GM21576 (cell line): ENCODE results near the gene SERPINE2.

Source experiments
- ATAC-seq: cut with Tn5 transposase; IDR thresholded peaks from one replicate; pipeline ENCODE4 v1.9.1; 2021; ENCODE audit warnings: mild to moderate bottlenecking, moderate library complexity; ENCODE audit not compliant: unreplicated experiment

The SERPINE2 gene

DNA sequence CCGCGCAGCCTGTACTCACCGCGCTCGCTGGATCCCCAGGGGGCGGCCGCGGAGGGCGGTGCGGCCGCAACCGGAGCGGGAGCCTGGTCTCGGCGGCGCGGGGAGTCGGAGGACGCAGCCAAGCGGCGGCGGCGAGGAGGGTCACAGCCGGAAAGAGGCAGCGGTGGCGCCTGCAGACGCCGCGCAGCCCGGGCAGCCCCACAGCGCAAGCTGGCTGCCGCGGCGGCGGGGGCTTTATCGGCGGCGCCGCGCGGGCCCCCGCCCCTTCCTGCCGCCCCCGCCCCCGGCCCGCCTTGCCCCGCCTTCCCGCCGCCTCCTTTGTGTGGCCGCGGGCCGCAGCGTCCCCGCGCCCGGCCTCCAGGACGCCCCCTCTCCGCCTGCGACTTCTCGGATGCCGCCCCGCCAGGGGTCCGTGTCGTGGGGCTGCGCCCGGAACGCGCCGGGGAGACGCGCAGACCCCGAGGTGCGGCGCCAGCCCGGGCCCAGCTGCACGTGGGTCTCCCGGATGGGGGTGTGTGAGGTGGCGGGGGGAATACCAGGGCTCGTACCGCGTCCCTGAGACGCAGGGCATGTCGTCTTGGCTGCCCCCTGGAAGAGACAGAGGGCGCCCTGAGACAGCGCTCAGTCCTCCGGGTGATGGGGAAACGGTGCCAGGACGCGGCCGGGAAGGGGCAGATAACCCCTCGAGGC is at the start of gene SERPINE2:
Gene SERPINE2, minus strand, starts transcription at position 207 of the 690 bp plus-strand sequence. CDS start 37,386 bp downstream, outside the sequence.
- ATAC-seq: peak; percentile 65

GRCh38 chr2:224086226-224086914 is 47.3 kb upstream of the SERPINE2 start:
- no peak for ATAC-seq

- ATAC-seq: no peak
Observed at GRCh38 chr2:224085811-224086210, 46.7 kb upstream of the SERPINE2 start.

GRCh38 chr2:224085246-224085645 is 46.2 kb upstream of the SERPINE2 start:
- ATAC-seq: no peak

- no peak for ATAC-seq
Observed at GRCh38 chr2:224084266-224084892, 45.3 kb upstream of the SERPINE2 start.

GRCh38 chr2:224083638-224084037 is 44.6 kb upstream of the SERPINE2 start:
- ATAC-seq: no peak

DNA sequence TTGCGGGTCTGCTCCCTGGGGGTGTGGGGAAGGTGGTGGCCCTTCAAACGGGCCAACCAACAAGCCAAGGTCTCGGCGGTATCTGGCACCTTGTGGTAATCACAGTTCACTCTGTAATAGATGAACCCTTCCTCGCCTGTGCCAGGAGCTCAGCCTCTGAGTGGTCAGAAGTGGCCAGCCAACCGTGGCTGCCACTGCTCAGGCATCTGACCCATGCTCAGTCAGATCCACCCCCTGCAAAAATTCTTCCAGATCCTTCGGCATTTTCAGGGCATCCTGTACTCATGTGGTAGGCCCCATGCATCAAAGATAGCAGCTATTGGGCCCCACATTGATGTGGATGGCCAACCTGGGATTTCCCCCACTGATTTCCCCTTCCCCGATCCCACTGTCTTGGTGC is 39.6 kb upstream of the SERPINE2 start:
- ATAC-seq: no peak

DNA sequence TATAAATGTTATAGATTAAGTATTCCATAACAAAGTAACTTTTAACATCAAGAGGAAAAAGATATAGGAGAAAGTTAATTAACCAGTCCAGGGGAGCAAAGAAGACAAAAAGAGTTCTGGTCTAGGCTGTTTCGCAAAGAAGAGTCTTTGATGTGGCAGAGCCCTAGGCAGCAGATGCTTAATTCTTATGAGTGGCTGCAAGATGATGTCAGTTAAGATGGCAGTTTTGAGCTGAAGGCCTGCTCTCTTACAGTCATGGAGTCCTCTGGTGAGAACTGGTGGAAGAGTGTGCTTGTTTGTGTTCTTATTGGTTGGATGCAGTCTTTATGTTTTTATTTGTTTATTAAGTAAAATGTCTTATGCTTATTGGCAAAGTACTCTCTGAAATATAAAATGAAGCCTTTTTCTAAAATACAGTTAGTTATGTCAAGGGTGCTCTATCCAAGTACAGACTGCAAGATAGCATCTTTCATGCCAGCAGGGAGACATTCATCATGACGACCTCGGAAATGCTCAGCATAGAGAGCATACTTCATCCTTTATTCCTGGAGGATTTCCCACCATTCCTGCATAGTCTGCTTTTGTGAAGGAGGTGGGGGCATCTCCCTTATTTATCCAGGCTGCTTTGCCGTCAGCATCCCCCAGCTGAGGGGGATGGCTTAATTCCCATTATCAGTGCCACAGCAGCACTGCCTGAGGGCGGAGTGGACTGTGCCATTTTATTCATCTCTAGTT is 38.9 kb upstream of the SERPINE2 start:
- ATAC-seq: no peak

DNA sequence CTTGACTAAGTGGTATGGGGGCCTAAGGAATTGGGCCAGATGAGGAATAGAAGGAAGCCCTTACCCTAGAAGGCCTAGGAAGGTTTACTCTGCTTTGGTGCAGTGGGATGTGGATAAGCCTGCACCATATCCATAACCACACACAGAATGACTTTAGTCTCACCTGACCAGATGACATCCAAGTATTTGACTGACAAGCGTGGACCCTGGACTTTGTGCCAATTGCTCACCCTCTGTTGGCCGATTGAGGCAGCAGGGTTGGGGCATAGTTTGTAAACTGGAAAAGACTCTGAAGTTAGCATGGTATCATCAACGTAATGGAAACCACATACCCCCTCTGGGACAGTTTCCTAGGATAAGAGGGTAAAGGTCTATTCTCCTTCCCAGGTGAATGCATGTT is 36.5 kb upstream of the SERPINE2 start:
- ATAC-seq: no peak

GRCh38 chr2:224073676-224074075 is 34.6 kb upstream of the SERPINE2 start:
- ATAC-seq: no peak

DNA sequence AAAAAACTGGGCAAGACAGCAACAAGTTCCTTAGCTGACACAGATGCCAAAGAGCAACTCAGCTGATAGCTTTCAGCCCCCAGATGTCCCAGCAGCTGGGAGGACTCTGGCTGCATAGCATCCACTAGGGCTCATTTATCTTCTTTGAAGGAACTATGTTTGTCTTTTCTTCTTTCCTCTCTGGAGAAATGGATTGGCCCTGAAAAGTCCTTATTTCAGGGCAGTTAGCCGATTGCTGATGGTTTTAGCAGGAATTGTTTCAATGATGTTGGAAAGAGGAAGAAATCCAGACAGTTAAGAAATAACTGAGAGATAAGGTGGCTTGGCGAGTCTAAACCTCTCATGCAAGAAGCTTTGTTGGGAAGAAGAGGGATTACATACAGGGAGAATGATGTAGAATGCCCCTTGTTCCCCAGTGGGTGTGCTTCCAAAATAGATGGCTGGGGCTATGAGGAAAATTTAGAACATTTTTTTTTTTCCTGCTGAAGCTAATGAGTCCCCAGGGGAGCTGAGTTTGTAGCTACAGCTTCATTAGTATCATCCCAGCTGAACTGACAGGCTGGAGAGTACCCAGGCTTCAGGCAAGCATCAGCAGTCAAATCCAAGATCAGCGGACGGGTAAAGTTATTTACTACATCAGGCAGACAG is 33.6 kb upstream of the SERPINE2 start:
- ATAC-seq: no peak

DNA sequence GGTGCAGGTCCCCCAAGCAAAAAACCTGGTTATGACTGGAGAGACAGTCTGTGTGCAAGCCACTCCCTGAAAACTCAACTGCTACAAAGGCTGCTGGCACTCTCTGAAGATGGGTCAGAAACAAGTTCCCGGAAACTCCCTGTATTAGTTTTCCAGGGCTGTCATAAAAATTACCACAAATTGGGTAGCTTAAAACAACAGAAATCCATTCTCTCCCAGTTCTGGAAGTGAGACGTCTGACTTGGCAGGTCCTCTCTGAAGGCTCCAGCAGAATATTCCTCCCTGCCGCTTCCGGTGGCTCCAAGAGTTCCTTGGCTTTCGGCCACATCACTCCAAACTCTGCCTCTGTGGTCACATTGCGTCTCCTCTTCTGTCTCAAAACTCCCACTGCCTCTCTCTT is 30.1 kb upstream of the SERPINE2 start:
- ATAC-seq: no peak

- no peak for ATAC-seq
Observed at GRCh38 chr2:224063298-224063648, 24.2 kb upstream of the SERPINE2 start.

GRCh38 chr2:224062481-224063297 is 23.6 kb upstream of the SERPINE2 start:
- ATAC-seq: no peak

GRCh38 chr2:224060783-224061482 is 21.8 kb upstream of the SERPINE2 start:
- no peak for ATAC-seq

GRCh38 chr2:224059178-224059577 is 20.1 kb upstream of the SERPINE2 start:
- ATAC-seq: no peak

DNA sequence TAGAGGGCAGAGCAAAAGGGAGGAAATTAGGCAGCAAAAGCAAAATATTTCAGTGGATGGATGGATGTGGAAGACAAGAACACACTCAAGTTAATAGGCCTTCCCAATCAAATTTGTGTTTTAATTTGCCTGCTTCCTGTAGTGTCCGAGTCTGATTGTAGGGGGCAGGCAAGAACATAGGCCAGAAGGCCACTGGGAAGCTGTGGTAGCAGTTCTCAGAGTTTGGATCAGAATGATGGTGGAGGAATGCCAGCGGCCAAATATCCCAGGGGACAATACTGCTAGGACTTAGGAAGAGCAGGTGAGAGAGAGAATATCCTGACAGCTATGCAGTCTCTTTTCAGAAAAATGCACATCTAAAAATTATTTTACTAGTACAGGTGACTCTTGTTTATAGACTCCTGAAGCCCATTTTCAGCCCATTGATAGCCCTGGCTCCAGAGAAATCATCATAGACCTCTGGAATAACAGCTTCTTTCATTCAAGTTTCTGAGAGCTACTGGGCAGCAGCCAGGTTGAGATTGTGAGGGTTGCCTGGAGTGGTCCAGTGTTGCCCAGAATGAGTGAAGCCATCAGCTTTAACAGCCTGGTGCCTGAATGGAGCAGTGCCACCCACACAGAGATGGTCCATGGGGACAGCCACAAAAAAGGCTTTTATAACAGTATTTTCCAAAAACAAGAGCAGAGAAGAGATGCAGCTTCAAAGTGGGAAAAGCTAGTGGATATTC is 19.1 kb upstream of the SERPINE2 start:
- no peak for ATAC-seq

DNA sequence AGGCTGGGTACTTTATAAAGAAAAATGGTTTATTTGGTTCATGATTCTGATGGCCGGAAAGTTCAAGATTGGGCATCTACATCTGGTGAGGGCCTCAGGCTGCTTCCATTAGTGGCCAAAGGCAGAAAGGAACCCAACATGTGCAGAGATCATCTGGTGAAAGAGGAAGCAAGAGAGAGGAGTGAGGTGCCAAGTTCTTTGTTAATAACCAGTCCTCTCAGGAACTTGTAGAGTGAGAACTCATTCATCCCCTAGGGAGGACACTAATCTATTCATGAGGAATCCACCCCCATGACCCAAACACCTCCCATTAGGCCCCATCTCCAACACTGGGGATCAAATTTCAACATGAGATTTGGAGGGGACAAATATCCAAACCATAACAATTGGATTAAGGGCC is 17.8 kb upstream of the SERPINE2 start:
- ATAC-seq: no peak

GRCh38 chr2:224055101-224055500 is 16.0 kb upstream of the SERPINE2 start:
- no peak for ATAC-seq
